Fibroblast of lung (primary cell): ENCODE results near the gene APOBEC3B. TPM values are rescaled to one million over a fixed set of nuclear protein-coding genes. Genes with fewer than 3 reads are reported as not detected.

Experiments
- DNase-seq, 2 donors: peaks; one replicate each; pipeline versions ENCODE4 v3.0.0 to v3.0.0-alpha.2; 2010; ENCODE audit warnings: low read depth in 2 of 2
- H2AFZ ChIP-seq: 2 replicates; pipeline ENCODE4 v1.5.1; 2012; ENCODE audit warnings: low read length, control low read depth, inconsistent platforms
- H3K27ac ChIP-seq: 2 replicates; pipeline ENCODE4 v1.5.1; 2011; ENCODE audit warnings: low read length, control low read depth; ENCODE audit not compliant: insufficient read depth
- H3K27me3 ChIP-seq: 2 replicates; pipeline ENCODE4 v1.5.1; 2011; ENCODE audit warnings: mild to moderate bottlenecking, low read length; ENCODE audit not compliant: control insufficient read depth, insufficient read depth
- H3K36me3 ChIP-seq: 2 replicates; pipeline ENCODE4 v1.5.1; 2011; ENCODE audit warnings: low read length; ENCODE audit not compliant: control insufficient read depth, insufficient read depth
- H3K4me1 ChIP-seq: 2 replicates; pipeline ENCODE4 v1.5.1; 2011; ENCODE audit warnings: low read length; ENCODE audit not compliant: control insufficient read depth, insufficient read depth; ENCODE audit errors: extremely low read depth
- H3K4me2 ChIP-seq: 2 replicates; pipeline ENCODE4 v1.5.1; 2011; ENCODE audit warnings: low read length, control low read depth; ENCODE audit not compliant: insufficient read depth; ENCODE audit errors: extremely low read depth
- H3K4me3 ChIP-seq, 4 experiments: fragments of 200-600 bp in 1 of 4; sonication (generic) in 1 of 4; replicated peaks in 1 of 4; 2 replicates each; pipeline ENCODE4 v1.5.1; 2011 to 2016; ENCODE audit warnings: low read length in 4 of 4, low read depth in 3 of 4, mild to moderate bottlenecking in 3 of 4, control low read depth in 2 of 4, inconsistent platforms in 1 of 4, mixed read lengths in 1 of 4; ENCODE audit not compliant: insufficient read depth in 1 of 4; ENCODE audit errors: control extremely low read depth in 1 of 4
- H3K79me2 ChIP-seq: 2 replicates; pipeline ENCODE4 v1.5.1; 2012; ENCODE audit warnings: mild to moderate bottlenecking, low read length, inconsistent platforms; ENCODE audit not compliant: control insufficient read depth, insufficient read depth
- H3K9ac ChIP-seq: 2 replicates; pipeline ENCODE4 v1.5.1; 2011; ENCODE audit warnings: mild to moderate bottlenecking, low read length, control low read depth; ENCODE audit not compliant: insufficient read depth
- H3K9me3 ChIP-seq: 2 replicates; pipeline ENCODE4 v1.5.1; 2012; ENCODE audit warnings: low read depth, low read length; ENCODE audit not compliant: control insufficient read depth, insufficient read depth
- H4K20me1 ChIP-seq: 2 replicates; pipeline ENCODE4 v1.5.1; 2011; ENCODE audit warnings: low read length; ENCODE audit not compliant: control insufficient read depth, insufficient read depth; ENCODE audit errors: extremely low read depth
- CTCF ChIP-seq, 2 donors: IDR thresholded peaks in 1 of 2; conservative IDR thresholded peaks in 1 of 2; 1 replicate in 1 of 2; 2 replicates in 1 of 2; pipeline ENCODE4 v1.5.1; 2011 to 2012; ENCODE audit warnings: low read length in 2 of 2, control low read depth in 1 of 2, inconsistent platforms in 1 of 2, low read depth in 1 of 2, mild to moderate bottlenecking in 1 of 2
- EZH2 ChIP-seq: IDR thresholded peaks from 2 replicates; pipeline ENCODE4 v1.5.1; 2012; ENCODE audit warnings: low read length, control low read depth, mild to moderate bottlenecking; ENCODE audit errors: missing control alignments
- polyA plus RNA-seq, 2 donors: library from polyadenylated mRNA; depleted of rRNA in 1 of 2; stranded (reverse) in 1 of 2; unstranded in 1 of 2; fragments of >200 nt; gene quantifications; 2 replicates each; pipeline ENCODE4 v1.2.1, GENCODE V29; 2011 to 2012; ENCODE audit warnings: missing spikeins in 1 of 2
- total RNA-seq: library from RNA; depleted of rRNA; stranded (reverse); fragments of >200 nt; gene quantifications from 2 replicates; pipeline ENCODE4 v1.2.1, GENCODE V29; 2014

The APOBEC3B gene
- total and polyA plus RNA-seq, 2 donors (not counting 1 experiment from before 2014, with no cell fraction given) = 2.3 to 10.3 TPM

DNA sequence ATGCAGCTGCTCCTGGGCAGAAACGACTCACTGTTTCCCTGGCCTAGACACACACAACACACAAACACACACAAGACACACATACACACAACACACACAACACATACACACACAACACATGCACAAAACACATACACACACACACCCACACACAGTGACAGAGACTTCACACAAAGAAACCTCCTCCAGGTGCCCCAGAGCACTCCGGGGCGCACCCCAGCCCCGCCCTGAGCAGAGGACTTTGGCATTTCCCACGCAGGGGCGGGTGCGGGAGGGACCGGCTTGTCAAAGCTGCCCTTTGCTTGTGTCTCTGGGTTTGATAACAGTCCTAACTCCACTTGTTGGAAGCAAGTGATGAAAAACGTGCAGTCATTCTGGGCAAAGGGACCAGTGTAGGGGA is 18.3 kb upstream of the APOBEC3B start:
- no peak for DNase-seq
- Histone ChIP-seq H3K9ac (no peak overlapping the region), H3K36me3 (no peaks in the 10 kb centered on the region), H3K9me3 (no peaks in the 10 kb centered on the region), H3K27ac (no peak overlapping the region), H4K20me1 (no peaks in the 10 kb centered on the region), H2AFZ (no peak overlapping the region), H3K79me2 (no peaks in the 10 kb centered on the region), H3K27me3 (peaks cover 3% of the 10 kb centered on the region), H3K4me3 (no peak overlapping the region), H3K4me1 (no peaks in the 10 kb centered on the region), H3K4me2 (no peak overlapping the region)
- no peak for TF ChIP-seq CTCF (conservative IDR thresholded peaks at IDR 0.05 in 1 of 2, IDR thresholded peaks at IDR 0.05 in 1 of 2; ENCODE audit: low read depth in 1 of 2, low read length in 2 of 2)
- no peak for TF ChIP-seq EZH2

DNA sequence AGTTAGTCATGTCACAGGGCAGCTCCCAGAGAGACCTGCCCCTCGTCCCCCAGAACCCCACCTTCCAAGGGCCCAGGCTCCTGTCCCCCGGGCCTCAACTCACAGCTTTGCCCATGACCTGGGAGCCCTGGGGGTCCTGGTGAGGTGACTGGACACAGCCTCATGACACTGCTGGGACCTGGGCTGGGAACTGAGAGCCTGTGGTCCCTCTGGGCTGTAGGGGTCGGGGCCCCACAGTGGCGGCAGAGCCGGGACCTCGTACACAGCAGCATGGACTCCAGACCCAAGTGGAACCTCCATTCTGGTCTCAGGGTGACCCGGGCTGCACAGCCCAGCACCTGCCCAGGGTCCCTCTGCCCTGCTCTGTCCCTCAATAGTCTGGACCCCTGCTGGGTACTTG is 17.8 kb upstream of the APOBEC3B start:
- H3K4me2 ChIP-seq = no peak overlapping the region
- H3K36me3 ChIP-seq = no peaks in the 10 kb centered on the region
- H3K79me2 ChIP-seq = no peaks in the 10 kb centered on the region
- no peak overlapping the region for H2AFZ ChIP-seq
- no peak for DNase-seq
- TF ChIP-seq CTCF (conservative IDR thresholded peaks at IDR 0.05 in 1 of 2, IDR thresholded peaks at IDR 0.05 in 1 of 2; ENCODE audit: low read depth in 1 of 2, low read length in 2 of 2) = no peak
- TF ChIP-seq EZH2 = no peak
- H3K27me3 ChIP-seq = peaks cover 3% of the 10 kb centered on the region
- H3K27ac ChIP-seq = no peak overlapping the region
- H3K9ac ChIP-seq = no peak overlapping the region
- no peaks in the 10 kb centered on the region for H3K9me3 ChIP-seq
- no peaks in the 10 kb centered on the region for H3K4me1 ChIP-seq
- no peaks in the 10 kb centered on the region for H4K20me1 ChIP-seq
- no peak overlapping the region for H3K4me3 ChIP-seq

DNA sequence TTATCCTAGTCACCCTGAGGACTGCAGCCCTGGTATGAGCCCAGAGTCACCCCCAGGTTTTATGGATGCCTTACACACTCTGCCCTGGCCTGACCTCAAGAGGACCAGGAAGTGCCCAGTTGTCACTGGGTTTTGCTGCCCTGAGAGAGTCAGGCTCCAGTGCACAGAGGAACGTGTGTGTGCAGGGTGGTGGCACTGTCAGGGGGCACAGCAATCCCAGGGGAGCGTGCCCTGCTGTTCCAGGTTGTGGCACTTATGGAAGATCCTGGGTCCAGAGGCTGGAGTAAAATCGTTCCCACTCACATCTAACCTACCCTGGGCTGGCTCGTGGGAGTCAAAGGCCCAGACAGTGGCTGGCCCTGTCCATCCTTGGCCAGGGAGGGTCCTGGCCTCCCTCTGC is 17.2 kb upstream of the APOBEC3B start:
- Histone ChIP-seq H3K9ac (no peak overlapping the region), H3K36me3 (no peaks in the 10 kb centered on the region), H3K4me1 (no peaks in the 10 kb centered on the region), H2AFZ (no peak overlapping the region), H3K4me3 (no peak overlapping the region), H3K27me3 (peaks cover 3% of the 10 kb centered on the region), H4K20me1 (no peaks in the 10 kb centered on the region), H3K4me2 (no peak overlapping the region), H3K79me2 (no peaks in the 10 kb centered on the region), H3K9me3 (no peaks in the 10 kb centered on the region), H3K27ac (no peak overlapping the region)
- no peak for DNase-seq
- TF ChIP-seq CTCF (conservative IDR thresholded peaks at IDR 0.05 in 1 of 2, IDR thresholded peaks at IDR 0.05 in 1 of 2; ENCODE audit: low read depth in 1 of 2, low read length in 2 of 2) (no peak), EZH2 (no peak)
